Germinal center (tissue), 1 donor: ENCODE results near the gene RNU1-3.
"Not testable (repeated sequence)": the region's sequence is repeated elsewhere in the genome, so short reads cannot be mapped to it uniquely, and the experiment has no call there.

Source experiments
- DNase-seq: peaks from one replicate; pipeline ENCODE4 v3.0.0; 2012; ENCODE audit warnings: mixed read lengths, low spot score

Gene RNU1-3

GRCh38 chr1:16694308-16694702, 27.6 kb upstream of the RNU1-3 start:
- not testable (repeated sequence) for DNase-seq

- not testable (repeated sequence) for DNase-seq
These were observed 26.9 kb upstream of the RNU1-3 start for GRCh38 chr1:16693449-16694307.

GRCh38 chr1:16692717-16693448, 26.1 kb upstream of the RNU1-3 start:
- not testable (repeated sequence) for DNase-seq

GRCh38 chr1:16692283-16692682, 25.5 kb upstream of the RNU1-3 start:
- DNase-seq: not testable (repeated sequence)

- not testable (repeated sequence) for DNase-seq
These were observed 24.4 kb upstream of the RNU1-3 start for GRCh38 chr1:16690971-16691682.

GRCh38 chr1:16687132-16687800, 20.5 kb upstream of the RNU1-3 start:
- not testable (repeated sequence) for DNase-seq

- not testable (repeated sequence) for DNase-seq
These were observed 19.0 kb upstream of the RNU1-3 start for GRCh38 chr1:16685445-16686371.

- DNase-seq: not testable (repeated sequence)
These were observed 18.1 kb upstream of the RNU1-3 start for GRCh38 chr1:16684738-16685337.

GRCh38 chr1:16684152-16684551, 17.4 kb upstream of the RNU1-3 start:
- not testable (repeated sequence) for DNase-seq

GRCh38 chr1:16682803-16683202, 16.1 kb upstream of the RNU1-3 start:
- DNase-seq: not testable (repeated sequence)

GRCh38 chr1:16680366-16680765, 13.6 kb upstream of the RNU1-3 start:
- DNase-seq: not testable (repeated sequence)

GRCh38 chr1:16677552-16678431, 11.0 kb upstream of the RNU1-3 start:
- peak; percentile 27 for DNase-seq

GRCh38 chr1:16676661-16677523, 10.1 kb upstream of the RNU1-3 start:
- peak; percentile 2 for DNase-seq

- DNase-seq: not testable (repeated sequence)
These were observed 8.4 kb upstream of the RNU1-3 start for GRCh38 chr1:16675118-16675510.

GRCh38 chr1:16673976-16674375, 7.2 kb upstream of the RNU1-3 start:
- DNase-seq: not testable (repeated sequence)

- not testable (repeated sequence) for DNase-seq
These were observed 912 bp downstream of the RNU1-3 start for GRCh38 chr1:16665836-16666235.

- DNase-seq: not testable (repeated sequence)
These were observed 8.5 kb downstream of the RNU1-3 start for GRCh38 chr1:16658234-16658633.
